ENCODE data around the gene SPATA18. TPM values are rescaled to one million over a fixed set of nuclear protein-coding genes. Genes with fewer than 3 reads are reported as not detected.

SPATA18 gene
- total RNA-seq, 1 donor from 2014 or later, result 5.4 TPM

- Mint-ChIP-seq H3K9me3 (no peaks in the 10 kb centered on the region), H3K4me3 (no peak overlapping the region), H3K4me1 (peaks cover 4% of the 10 kb centered on the region), H3K36me3 (ENCODE audit: low read depth) (peaks cover 5% of the 10 kb centered on the region), H3K27ac (ENCODE audit: unreplicated experiment) (no peak overlapping the region), H3K27me3 (ENCODE audit: low read depth) (no peaks in the 10 kb centered on the region)
- TF ChIP-seq CTCF (conservative IDR thresholded peaks at IDR 0.05), result no peak
- DNase-seq (ENCODE audit: low read depth, low spot score), result no peak
Measured at GRCh38 chr4:52093466-52093865, 42.4 kb downstream of the SPATA18 start.

DNA sequence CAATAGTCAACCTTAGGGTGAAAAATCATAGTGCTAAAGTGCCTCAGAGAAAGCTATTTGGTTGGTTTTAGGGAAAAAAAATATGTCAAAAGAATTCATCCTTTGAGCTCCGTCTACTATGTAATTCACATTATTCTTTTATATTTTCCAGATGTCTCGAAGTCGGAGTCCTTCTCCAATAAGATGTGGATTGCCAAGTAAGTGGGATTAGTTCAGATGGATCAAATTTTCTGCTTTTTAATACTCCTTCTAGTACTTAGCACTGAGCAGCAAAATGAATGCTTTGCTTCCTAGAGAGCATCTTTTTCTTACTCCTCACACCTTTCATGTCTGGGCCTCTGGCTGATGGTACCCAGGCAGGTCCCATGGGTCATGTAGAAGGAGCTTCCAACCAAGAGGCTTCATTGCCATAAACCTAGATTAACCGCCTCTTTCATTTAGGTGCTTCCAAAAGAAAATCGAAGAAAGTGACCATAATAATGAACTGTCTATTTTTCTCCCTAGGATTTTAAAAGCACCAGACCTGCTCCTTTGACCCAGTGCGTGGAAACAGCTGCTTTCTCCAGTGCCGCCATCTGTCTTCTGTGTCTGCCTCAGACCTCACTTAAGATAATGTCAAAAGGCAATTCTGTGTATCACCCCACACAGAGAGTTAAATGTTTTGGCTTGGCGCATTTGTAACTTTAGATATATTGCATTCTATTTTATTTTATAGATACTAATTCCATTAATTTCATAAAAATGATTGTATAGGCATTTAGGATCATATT is 43.5 kb downstream of the SPATA18 start:
- no peak for TF ChIP-seq CTCF (conservative IDR thresholded peaks at IDR 0.05)
- Mint-ChIP-seq H3K4me1 (peaks cover 4% of the 10 kb centered on the region), H3K27me3 (ENCODE audit: low read depth) (no peaks in the 10 kb centered on the region), H3K36me3 (ENCODE audit: low read depth) (peaks cover 5% of the 10 kb centered on the region), H3K9me3 (no peaks in the 10 kb centered on the region), H3K27ac (ENCODE audit: unreplicated experiment) (no peak overlapping the region), H3K4me3 (no peak overlapping the region)
- no peak for DNase-seq (ENCODE audit: low read depth, low spot score)

- Mint-ChIP-seq H3K9me3 (no peaks in the 10 kb centered on the region), H3K27ac (ENCODE audit: unreplicated experiment) (no peak overlapping the region), H3K36me3 (ENCODE audit: low read depth) (peaks cover 2% of the 10 kb centered on the region), H3K27me3 (ENCODE audit: low read depth) (no peaks in the 10 kb centered on the region), H3K4me1 (peaks cover 4% of the 10 kb centered on the region), H3K4me3 (no peak overlapping the region)
- no peak for TF ChIP-seq CTCF (conservative IDR thresholded peaks at IDR 0.05)
- DNase-seq (ENCODE audit: low read depth, low spot score), result no peak
Measured at GRCh38 chr4:52095374-52095773, 44.3 kb downstream of the SPATA18 start.

DNA sequence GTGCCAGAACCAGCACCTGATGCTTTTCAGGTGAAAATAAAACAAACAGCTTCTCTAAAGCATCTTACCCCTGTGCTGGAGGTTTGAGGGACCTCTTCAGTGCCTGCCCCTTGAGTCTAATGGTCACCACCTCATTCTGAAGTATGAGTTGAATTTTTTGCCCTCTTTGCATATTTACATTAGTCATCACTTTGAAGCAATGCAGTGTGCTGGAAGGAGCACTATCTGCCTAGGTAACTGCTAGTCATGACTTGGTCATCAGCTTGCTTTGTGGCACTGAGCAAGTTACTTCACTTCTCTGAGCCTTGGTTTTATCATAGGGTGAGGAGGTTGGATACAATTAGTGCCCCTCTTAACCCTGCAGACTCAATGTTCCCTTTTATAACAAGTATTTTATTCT is 44.9 kb downstream of the SPATA18 start:
- Mint-ChIP-seq H3K9me3 (no peaks in the 10 kb centered on the region), H3K4me1 (peaks cover 4% of the 10 kb centered on the region), H3K27ac (ENCODE audit: unreplicated experiment) (no peak overlapping the region), H3K4me3 (no peak overlapping the region), H3K27me3 (ENCODE audit: low read depth) (no peaks in the 10 kb centered on the region), H3K36me3 (ENCODE audit: low read depth) (no peaks in the 10 kb centered on the region)
- no peak for DNase-seq (ENCODE audit: low read depth, low spot score)
- no peak for TF ChIP-seq CTCF (conservative IDR thresholded peaks at IDR 0.05)

DNA sequence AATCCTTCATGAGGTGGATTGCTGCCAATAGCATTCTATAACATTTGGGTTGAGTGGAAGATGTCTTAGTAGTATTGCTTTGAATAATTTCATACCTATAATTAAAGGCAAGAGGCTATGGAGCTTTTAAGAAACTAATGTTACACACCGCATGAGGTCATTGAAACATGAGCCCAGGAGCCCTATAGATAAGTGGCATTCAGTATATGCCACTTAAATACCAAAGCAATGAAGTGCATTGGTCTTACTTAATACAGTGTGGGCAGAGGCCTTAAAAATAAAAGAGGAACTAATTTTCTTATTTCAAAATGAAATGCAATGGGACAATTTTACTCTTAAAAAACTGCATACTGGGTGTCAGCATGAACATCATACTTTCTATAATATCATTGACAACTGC is 47.5 kb downstream of the SPATA18 start:
- DNase-seq (ENCODE audit: low read depth, low spot score), result no peak
- H3K4me1 Mint-ChIP-seq, result no peaks in the 10 kb centered on the region
- H3K27me3 Mint-ChIP-seq (ENCODE audit: low read depth), result no peaks in the 10 kb centered on the region
- no peaks in the 10 kb centered on the region for H3K36me3 Mint-ChIP-seq (ENCODE audit: low read depth)
- no peaks in the 10 kb centered on the region for H3K9me3 Mint-ChIP-seq
- no peak overlapping the region for H3K4me3 Mint-ChIP-seq
- H3K27ac Mint-ChIP-seq (ENCODE audit: unreplicated experiment), result no peak overlapping the region
- TF ChIP-seq CTCF (conservative IDR thresholded peaks at IDR 0.05), result no peak
